ENCODE data around the gene EIF4G3.
"Not testable (repeated sequence)": the region's sequence is repeated elsewhere in the genome, so short reads cannot be mapped to it uniquely, and the experiment has no call there.

EIF4G3 gene

GRCh38 chr1:21106238-21106637 is 70.5 kb downstream of the EIF4G3 start:
- no peak for DNase-seq (ENCODE audit: low spot score)

GRCh38 chr1:21105807-21106206 is 70.9 kb downstream of the EIF4G3 start:
- no peak for DNase-seq (ENCODE audit: low spot score)

- no peak for DNase-seq (ENCODE audit: low spot score)
Observed at GRCh38 chr1:21104683-21105082, 72.0 kb downstream of the EIF4G3 start.

- DNase-seq (ENCODE audit: low spot score) = no peak
Observed at GRCh38 chr1:21100481-21100921, 76.2 kb downstream of the EIF4G3 start.

GRCh38 chr1:21099869-21100131 is 76.9 kb downstream of the EIF4G3 start:
- no peak for DNase-seq (ENCODE audit: low spot score)

- DNase-seq (ENCODE audit: low spot score) = no peak
Observed at GRCh38 chr1:21099034-21099868, 77.4 kb downstream of the EIF4G3 start.

GRCh38 chr1:21098186-21098915 is 78.3 kb downstream of the EIF4G3 start:
- DNase-seq (ENCODE audit: low spot score) = no peak

GRCh38 chr1:21097729-21098128 is 79.0 kb downstream of the EIF4G3 start:
- DNase-seq (ENCODE audit: low spot score) = no peak

- no peak for DNase-seq (ENCODE audit: low spot score)
Observed at GRCh38 chr1:21095976-21096375, 80.7 kb downstream of the EIF4G3 start.

GRCh38 chr1:21094282-21094681 is 82.4 kb downstream of the EIF4G3 start:
- not testable (repeated sequence) for DNase-seq (ENCODE audit: low spot score)

- DNase-seq (ENCODE audit: low spot score) = not testable (repeated sequence)
Observed at GRCh38 chr1:21093271-21093958, 83.3 kb downstream of the EIF4G3 start.

GRCh38 chr1:21092545-21092944 is 84.2 kb downstream of the EIF4G3 start:
- not testable (repeated sequence) for DNase-seq (ENCODE audit: low spot score)

GRCh38 chr1:21091053-21091690 is 85.5 kb downstream of the EIF4G3 start:
- not testable (repeated sequence) for DNase-seq (ENCODE audit: low spot score)

- no peak for DNase-seq (ENCODE audit: low spot score)
Observed at GRCh38 chr1:21090463-21090862, 86.2 kb downstream of the EIF4G3 start.

GRCh38 chr1:21089731-21090130 is 87.0 kb downstream of the EIF4G3 start:
- no peak for DNase-seq (ENCODE audit: low spot score)

- DNase-seq (ENCODE audit: low spot score) = no peak
Observed at GRCh38 chr1:21089299-21089698, 87.4 kb downstream of the EIF4G3 start.

GRCh38 chr1:21084111-21084810 is 92.4 kb downstream of the EIF4G3 start:
- DNase-seq (ENCODE audit: low spot score) = no peak

GRCh38 chr1:21082073-21082472 is 94.6 kb downstream of the EIF4G3 start:
- DNase-seq (ENCODE audit: low spot score) = no peak

- DNase-seq (ENCODE audit: low spot score) = no peak
Observed at GRCh38 chr1:21077085-21077484, 99.6 kb downstream of the EIF4G3 start.

GRCh38 chr1:21072721-21073120 is 104.0 kb downstream of the EIF4G3 start:
- no peak for DNase-seq (ENCODE audit: low spot score)

GRCh38 chr1:21069549-21069948 is 107.1 kb downstream of the EIF4G3 start:
- no peak for DNase-seq (ENCODE audit: low spot score)

GRCh38 chr1:21068937-21069336 is 107.8 kb downstream of the EIF4G3 start:
- DNase-seq (ENCODE audit: low spot score) = no peak

All from left forelimb (tissue), 1 donor.